Neural cell (in vitro differentiated cells): Measurements from ENCODE around the gene ANXA6. TPM values are rescaled to one million over a fixed set of nuclear protein-coding genes. Genes with fewer than 3 reads are reported as not detected.

Source experiments
- H2AFZ ChIP-seq: fragments of 200-600, 300-800 bp; sonication (generic), shearing (Covaris generic); 2 replicates; pipeline ENCODE4 v1.6.0; 2014; ENCODE audit warnings: low read depth, mild to moderate bottlenecking, antibody characterized with exemption, low read length, moderate library complexity
- H3F3A ChIP-seq: fragments of 200-600 bp; shearing (Covaris generic); 2 replicates; pipeline ENCODE4 v1.6.1; 2016; ENCODE audit warnings: mild to moderate bottlenecking, moderate library complexity, mixed read lengths, antibody characterized with exemption, low read length; ENCODE audit not compliant: insufficient read depth, poor library complexity, severe bottlenecking
- H3K27ac ChIP-seq: fragments of 200-600, 300-800 bp; sonication (generic), shearing (Covaris generic); 2 replicates; pipeline ENCODE4 v1.5.1; 2014; ENCODE audit warnings: mild to moderate bottlenecking, low read length, moderate library complexity
- H3K27me3 ChIP-seq: fragments of 300-800, 200-600 bp; sonication (generic), shearing (Covaris generic); 2 replicates; pipeline ENCODE4 v1.6.0; 2014; ENCODE audit warnings: mild to moderate bottlenecking, low read depth, low read length, moderate library complexity; ENCODE audit not compliant: insufficient read depth
- H3K36me3 ChIP-seq: fragments of 300-800, 200-600 bp; sonication (generic), shearing (Covaris generic); 2 replicates; pipeline ENCODE4 v1.5.1; 2014; ENCODE audit warnings: mild to moderate bottlenecking, antibody characterized with exemption, low read length, moderate library complexity; ENCODE audit not compliant: insufficient read depth
- H3K4me2 ChIP-seq: fragments of 300-800, 200-600 bp; sonication (generic), shearing (Covaris generic); 2 replicates; pipeline ENCODE4 v1.6.0; 2014; ENCODE audit warnings: mild to moderate bottlenecking, low read length
- H3K4me3 ChIP-seq: fragments of 300-800, 200-600 bp; sonication (generic), shearing (Covaris generic); 2 replicates; pipeline ENCODE4 v1.5.1; 2014; ENCODE audit warnings: mild to moderate bottlenecking, low read length, moderate library complexity
- H3K79me2 ChIP-seq: fragments of 200-600 bp; shearing (Covaris generic); replicated peaks from 2 replicates; pipeline ENCODE4 v1.6.0; 2014; ENCODE audit warnings: mild to moderate bottlenecking, low read length, moderate library complexity; ENCODE audit not compliant: insufficient read depth
- H3K9ac ChIP-seq: fragments of 300-800, 200-600 bp; sonication (generic), shearing (Covaris generic); 2 replicates; pipeline ENCODE4 v1.6.1; 2016; ENCODE audit warnings: mild to moderate bottlenecking, low read length, mixed read lengths
- H3K9me2 ChIP-seq: fragments of 200-600 bp; shearing (Covaris generic); 2 replicates; pipeline ENCODE4 v1.6.1; 2016; ENCODE audit warnings: mild to moderate bottlenecking, low read length, mixed read lengths; ENCODE audit not compliant: insufficient read depth
- H3K9me3 ChIP-seq: fragments of 200-600, 300-800 bp; sonication (generic), shearing (Covaris generic); 2 replicates; pipeline ENCODE4 v1.6.1; 2016; ENCODE audit warnings: mild to moderate bottlenecking, mixed run types, low read length, moderate library complexity, mixed read lengths
- H4K20me1 ChIP-seq: fragments of 200-600 bp; shearing (Covaris generic); 2 replicates; pipeline ENCODE4 v1.6.1; 2016; ENCODE audit warnings: mild to moderate bottlenecking, mixed run types; ENCODE audit not compliant: insufficient read depth
- EP300 ChIP-seq: fragments of 450-650 bp; conservative IDR thresholded peaks from 2 replicates; pipeline ENCODE4 v1.6.1; 2014; ENCODE audit warnings: antibody characterized with exemption, mild to moderate bottlenecking, moderate library complexity; ENCODE audit not compliant: poor library complexity, severe bottlenecking
- EZH2 ChIP-seq: fragments of 200-600, 300-800 bp; shearing (Covaris generic), sonication (generic); IDR thresholded peaks from 2 replicates; pipeline ENCODE4 v1.6.1; 2014; ENCODE audit warnings: antibody characterized with exemption, low read length, borderline replicate concordance, mild to moderate bottlenecking; ENCODE audit not compliant: insufficient read depth, poor library complexity, severe bottlenecking
- MXI1 ChIP-seq: fragments of 450-650 bp; conservative IDR thresholded peaks from 2 replicates; pipeline ENCODE4 v1.6.1; 2014; ENCODE audit warnings: antibody characterized with exemption, mild to moderate bottlenecking; ENCODE audit not compliant: poor library complexity, severe bottlenecking
- POLR2AphosphoS5 ChIP-seq: IDR thresholded peaks from 2 replicates; pipeline ENCODE4 v1.6.1; 2012
- RAD21 ChIP-seq: fragments of 450-650 bp; conservative IDR thresholded peaks from 2 replicates; pipeline ENCODE4 v1.6.1; 2014; ENCODE audit warnings: antibody characterized with exemption, mild to moderate bottlenecking, moderate library complexity
- SMC3 ChIP-seq: fragments of 450-650 bp; conservative IDR thresholded peaks from 2 replicates; pipeline ENCODE4 v1.6.1; 2014; ENCODE audit warnings: antibody characterized with exemption, mild to moderate bottlenecking, moderate library complexity; ENCODE audit not compliant: poor library complexity
- TAF1 ChIP-seq: IDR thresholded peaks from 2 replicates; pipeline ENCODE4 v1.6.1; 2012; ENCODE audit warnings: low read depth
- polyA plus RNA-seq: library from polyadenylated mRNA; depleted of rRNA; stranded (reverse); fragments of >200 nt; gene quantifications from 2 replicates; pipeline ENCODE4 v1.2.3, GENCODE V29; 2014
- TF ChIP-seq, protein P1 (sequence below): fragments of 450-650 bp; IDR thresholded peaks from 2 replicates; pipeline ENCODE4 v1.5.1; 2014; ENCODE audit warnings: antibody characterized with exemption, mild to moderate bottlenecking, moderate library complexity; ENCODE audit not compliant: poor library complexity, severe bottlenecking
- TF ChIP-seq, protein P2 (sequence below): IDR thresholded peaks from 2 replicates; pipeline ENCODE4 v1.6.1; 2012; ENCODE audit warnings: borderline replicate concordance

Gene ANXA6
- polyA plus RNA-seq, 1 donor from 2014 or later = 27.5 TPM

DNA sequence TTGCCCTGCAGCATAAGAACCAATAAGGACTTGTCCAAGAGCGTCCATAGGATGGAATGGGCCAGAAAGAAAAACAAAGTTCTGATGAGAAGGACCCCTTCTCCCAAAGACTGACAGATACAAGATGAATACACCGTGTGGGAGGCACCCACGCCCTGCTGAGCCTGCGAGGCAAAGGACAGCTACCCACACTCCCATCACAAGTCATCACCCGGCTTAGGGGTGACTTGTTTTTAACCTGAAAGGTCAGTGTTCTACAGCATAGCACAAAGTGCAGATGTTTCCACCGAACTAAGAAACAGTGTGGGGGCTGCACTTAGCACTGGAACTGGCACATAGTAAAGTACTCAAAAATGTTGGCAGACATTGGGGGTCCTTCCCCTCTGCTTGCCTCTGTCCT is 90.7 kb downstream of the ANXA6 start:
- no peaks in the 10 kb centered on the region for H3F3A ChIP-seq
- no peaks in the 10 kb centered on the region for H3K79me2 ChIP-seq
- TF ChIP-seq POLR2AphosphoS5 (no peak), SMC3 (no peak), TAF1 (no peak), MXI1 (no peak), EP300 (no peak), EZH2 (no peak)
- H3K9me2 ChIP-seq = no peaks in the 10 kb centered on the region
- H3K4me3 ChIP-seq = no peak overlapping the region
- no peak overlapping the region for H2AFZ ChIP-seq
- H3K9ac ChIP-seq = no peak overlapping the region
- H4K20me1 ChIP-seq = no peaks in the 10 kb centered on the region
- H3K9me3 ChIP-seq = no peaks in the 10 kb centered on the region
- no peaks in the 10 kb centered on the region for H3K27me3 ChIP-seq
- H3K36me3 ChIP-seq = no peaks in the 10 kb centered on the region
- H3K27ac ChIP-seq = no peak overlapping the region
- H3K4me2 ChIP-seq = no peak overlapping the region

DNA sequence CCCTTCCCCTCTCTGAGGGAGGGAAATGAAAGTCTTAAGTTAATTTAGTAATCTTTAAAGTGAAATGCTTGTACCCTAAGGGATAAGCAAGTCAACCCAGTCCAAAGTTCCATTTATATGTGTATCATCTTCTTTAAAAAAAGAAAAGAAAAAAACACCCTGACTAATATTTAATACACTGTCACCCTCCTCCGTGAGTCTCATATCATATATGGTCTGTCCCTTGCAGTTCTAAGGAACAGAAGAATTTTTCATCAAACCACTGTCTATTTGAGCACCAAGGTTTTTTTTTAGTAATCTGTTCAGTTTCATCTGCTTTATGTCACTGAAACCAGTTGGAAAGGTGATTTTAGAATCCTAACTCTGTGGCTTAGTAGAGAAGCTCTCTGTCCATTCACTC is 92.0 kb downstream of the ANXA6 start:
- Histone ChIP-seq H3F3A (no peaks in the 10 kb centered on the region), H3K4me2 (no peak overlapping the region), H3K36me3 (no peaks in the 10 kb centered on the region), H2AFZ (no peak overlapping the region), H3K9me2 (no peaks in the 10 kb centered on the region), H3K4me3 (no peak overlapping the region), H3K27ac (no peak overlapping the region), H3K9ac (no peak overlapping the region), H3K9me3 (no peaks in the 10 kb centered on the region), H3K79me2 (no peaks in the 10 kb centered on the region), H4K20me1 (no peaks in the 10 kb centered on the region), H3K27me3 (no peaks in the 10 kb centered on the region)
- no peak for TF ChIP-seq MXI1
- no peak for TF ChIP-seq TAF1
- no peak for TF ChIP-seq EP300
- TF ChIP-seq, protein P1, sequence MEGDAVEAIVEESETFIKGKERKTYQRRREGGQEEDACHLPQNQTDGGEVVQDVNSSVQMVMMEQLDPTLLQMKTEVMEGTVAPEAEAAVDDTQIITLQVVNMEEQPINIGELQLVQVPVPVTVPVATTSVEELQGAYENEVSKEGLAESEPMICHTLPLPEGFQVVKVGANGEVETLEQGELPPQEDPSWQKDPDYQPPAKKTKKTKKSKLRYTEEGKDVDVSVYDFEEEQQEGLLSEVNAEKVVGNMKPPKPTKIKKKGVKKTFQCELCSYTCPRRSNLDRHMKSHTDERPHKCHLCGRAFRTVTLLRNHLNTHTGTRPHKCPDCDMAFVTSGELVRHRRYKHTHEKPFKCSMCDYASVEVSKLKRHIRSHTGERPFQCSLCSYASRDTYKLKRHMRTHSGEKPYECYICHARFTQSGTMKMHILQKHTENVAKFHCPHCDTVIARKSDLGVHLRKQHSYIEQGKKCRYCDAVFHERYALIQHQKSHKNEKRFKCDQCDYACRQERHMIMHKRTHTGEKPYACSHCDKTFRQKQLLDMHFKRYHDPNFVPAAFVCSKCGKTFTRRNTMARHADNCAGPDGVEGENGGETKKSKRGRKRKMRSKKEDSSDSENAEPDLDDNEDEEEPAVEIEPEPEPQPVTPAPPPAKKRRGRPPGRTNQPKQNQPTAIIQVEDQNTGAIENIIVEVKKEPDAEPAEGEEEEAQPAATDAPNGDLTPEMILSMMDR = no peak
- TF ChIP-seq EZH2 = no peak
- TF ChIP-seq RAD21 = no peak
- TF ChIP-seq POLR2AphosphoS5 = no peak
- TF ChIP-seq, protein P2, sequence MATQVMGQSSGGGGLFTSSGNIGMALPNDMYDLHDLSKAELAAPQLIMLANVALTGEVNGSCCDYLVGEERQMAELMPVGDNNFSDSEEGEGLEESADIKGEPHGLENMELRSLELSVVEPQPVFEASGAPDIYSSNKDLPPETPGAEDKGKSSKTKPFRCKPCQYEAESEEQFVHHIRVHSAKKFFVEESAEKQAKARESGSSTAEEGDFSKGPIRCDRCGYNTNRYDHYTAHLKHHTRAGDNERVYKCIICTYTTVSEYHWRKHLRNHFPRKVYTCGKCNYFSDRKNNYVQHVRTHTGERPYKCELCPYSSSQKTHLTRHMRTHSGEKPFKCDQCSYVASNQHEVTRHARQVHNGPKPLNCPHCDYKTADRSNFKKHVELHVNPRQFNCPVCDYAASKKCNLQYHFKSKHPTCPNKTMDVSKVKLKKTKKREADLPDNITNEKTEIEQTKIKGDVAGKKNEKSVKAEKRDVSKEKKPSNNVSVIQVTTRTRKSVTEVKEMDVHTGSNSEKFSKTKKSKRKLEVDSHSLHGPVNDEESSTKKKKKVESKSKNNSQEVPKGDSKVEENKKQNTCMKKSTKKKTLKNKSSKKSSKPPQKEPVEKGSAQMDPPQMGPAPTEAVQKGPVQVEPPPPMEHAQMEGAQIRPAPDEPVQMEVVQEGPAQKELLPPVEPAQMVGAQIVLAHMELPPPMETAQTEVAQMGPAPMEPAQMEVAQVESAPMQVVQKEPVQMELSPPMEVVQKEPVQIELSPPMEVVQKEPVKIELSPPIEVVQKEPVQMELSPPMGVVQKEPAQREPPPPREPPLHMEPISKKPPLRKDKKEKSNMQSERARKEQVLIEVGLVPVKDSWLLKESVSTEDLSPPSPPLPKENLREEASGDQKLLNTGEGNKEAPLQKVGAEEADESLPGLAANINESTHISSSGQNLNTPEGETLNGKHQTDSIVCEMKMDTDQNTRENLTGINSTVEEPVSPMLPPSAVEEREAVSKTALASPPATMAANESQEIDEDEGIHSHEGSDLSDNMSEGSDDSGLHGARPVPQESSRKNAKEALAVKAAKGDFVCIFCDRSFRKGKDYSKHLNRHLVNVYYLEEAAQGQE = no peak
- no peak for TF ChIP-seq SMC3
